Activated CD4-positive, alpha-beta T cell treated with anti-CD3 and anti-CD28 coated beads for 36 hours (primary cell): ENCODE results near the gene IGFBP7. TPM values are rescaled to one million over a fixed set of nuclear protein-coding genes. Genes with fewer than 3 reads are reported as not detected.

ENCODE experiments used
- ATAC-seq: fragments of 200-7000 bp; cut with Tn5 transposase; one replicate; pipeline ENCODE4 v1.10.0; 2021; ENCODE audit warnings: mild to moderate bottlenecking, moderate library complexity
- CTCF ChIA-PET: fragments of 350-600 bp; sonication (Branson Sonifier 250); formaldehyde crosslinking; loops from one replicate; lab custom pipeline; 2021; ENCODE audit warnings: antibody characterized with exemption; lab: Charles Lee
- POLR2A ChIA-PET: fragments of 350-600 bp; sonication (Branson Sonifier 250); formaldehyde crosslinking; loops from one replicate; lab custom pipeline; 2021; ENCODE audit warnings: antibody characterized with exemption, inconsistent platforms; lab: Charles Lee
- DNase-seq: peaks from one replicate; pipeline ENCODE4 v3.0.0-alpha.2; 2020
- H3K27ac Mint-ChIP-seq: one replicate; pipeline ENCODE4 v1.8.0; 2021; ENCODE audit warnings: mixed read lengths
- H3K27me3 Mint-ChIP-seq: one replicate; pipeline ENCODE4 v1.8.0; 2021; ENCODE audit warnings: mixed read lengths
- H3K36me3 Mint-ChIP-seq: one replicate; pipeline ENCODE4 v1.8.0; 2021; ENCODE audit warnings: low read depth, mixed read lengths
- H3K4me1 Mint-ChIP-seq: one replicate; pipeline ENCODE4 v1.8.0; 2021; ENCODE audit warnings: mixed read lengths
- H3K4me3 Mint-ChIP-seq: one replicate; pipeline ENCODE4 v1.8.0; 2021; ENCODE audit warnings: mild to moderate bottlenecking, moderate library complexity, mixed read lengths
- H3K9me3 Mint-ChIP-seq: one replicate; pipeline ENCODE4 v1.8.0; 2021; ENCODE audit warnings: low read depth, mixed read lengths
- intact Hi-C, 2 experiments: fragments of 100-400 bp; cut with DNase I in 1 of 2; cut with micrococcal nuclease in 1 of 2; formaldehyde crosslinking; loops; one replicate each; pipeline versions ENCODE4 v1.14.2 to v1.15.1; 2022 to 2024; cut with DNase I, micrococcal nuclease
- total RNA-seq, 2 experiments: library from RNA; stranded (reverse); gene quantifications; one replicate each; pipeline ENCODE4 v1.2.3, GENCODE V29; 2021

Gene IGFBP7
- total RNA-seq, 2 experiments from 2014 or later = not detected

DNA sequence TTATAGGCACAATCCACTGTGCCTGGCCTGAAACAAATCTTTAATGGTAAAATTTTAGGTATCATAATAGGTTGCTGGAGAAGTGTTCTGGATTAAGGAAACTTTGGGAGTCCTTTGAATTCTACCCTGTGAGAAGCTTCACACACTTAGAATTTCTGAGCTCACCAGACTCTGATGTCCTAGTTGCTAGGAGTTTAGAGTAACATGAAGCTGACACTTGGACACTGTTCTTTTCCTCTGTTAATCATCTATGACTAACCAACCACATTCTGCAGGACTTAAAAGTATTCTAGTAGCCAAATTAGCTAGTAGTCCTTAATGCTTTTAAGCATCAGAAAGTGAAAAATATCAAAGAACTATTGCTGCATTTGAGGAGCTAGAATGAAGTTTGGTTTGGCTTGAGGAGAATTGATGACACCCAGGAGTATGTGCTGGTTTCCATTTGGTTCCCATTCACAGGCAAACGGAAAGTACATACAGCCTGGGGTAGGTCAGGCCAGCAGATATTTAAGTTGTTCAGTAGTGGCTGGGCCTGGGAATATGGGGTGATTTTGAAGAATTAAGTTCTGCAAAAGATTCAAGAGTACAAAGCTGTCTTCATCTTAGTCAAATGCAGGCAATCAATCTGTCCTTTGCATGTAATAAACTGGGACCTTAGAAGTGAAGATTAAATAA is 38.8 kb upstream of the IGFBP7 start:
- ChIA-PET CTCF (no interaction called here), POLR2A (no interaction called here)
- no peak overlapping the region for H3K27ac Mint-ChIP-seq
- H3K4me1 Mint-ChIP-seq = no peaks in the 10 kb centered on the region
- ATAC-seq = no peak
- H3K4me3 Mint-ChIP-seq = no peak overlapping the region
- no peak for DNase-seq
- intact Hi-C loops = no loop called here
- H3K9me3 Mint-ChIP-seq = no peaks in the 10 kb centered on the region
- H3K27me3 Mint-ChIP-seq = peaks cover 2% of the 10 kb centered on the region
- H3K36me3 Mint-ChIP-seq = no peaks in the 10 kb centered on the region

DNA sequence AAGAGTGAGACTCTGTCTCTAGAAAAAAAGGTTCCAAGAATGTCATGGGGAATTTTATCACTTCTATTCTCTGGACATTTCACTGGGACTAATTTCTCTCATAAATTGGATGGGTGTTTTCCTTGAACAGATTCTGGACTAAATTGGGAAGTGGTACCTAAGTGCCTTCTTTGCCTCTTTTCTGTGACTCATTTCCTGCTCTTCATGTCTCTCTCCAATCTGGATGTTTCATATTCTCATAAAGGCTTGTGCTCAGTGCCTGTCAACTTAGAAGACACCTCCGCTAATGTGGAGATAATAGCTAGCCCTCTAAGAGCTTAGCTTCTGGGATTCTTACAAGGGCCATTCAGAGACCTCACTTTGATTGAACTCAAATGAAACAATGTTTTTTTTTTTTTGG is 38.0 kb upstream of the IGFBP7 start:
- no peak overlapping the region for H3K27ac Mint-ChIP-seq
- ChIA-PET POLR2A (no interaction called here), CTCF (no interaction called here)
- no peaks in the 10 kb centered on the region for H3K27me3 Mint-ChIP-seq
- H3K36me3 Mint-ChIP-seq = no peaks in the 10 kb centered on the region
- intact Hi-C loops = no loop called here
- no peak overlapping the region for H3K4me3 Mint-ChIP-seq
- H3K9me3 Mint-ChIP-seq = no peaks in the 10 kb centered on the region
- no peaks in the 10 kb centered on the region for H3K4me1 Mint-ChIP-seq
- DNase-seq (no peak), ATAC-seq (no peak)

DNA sequence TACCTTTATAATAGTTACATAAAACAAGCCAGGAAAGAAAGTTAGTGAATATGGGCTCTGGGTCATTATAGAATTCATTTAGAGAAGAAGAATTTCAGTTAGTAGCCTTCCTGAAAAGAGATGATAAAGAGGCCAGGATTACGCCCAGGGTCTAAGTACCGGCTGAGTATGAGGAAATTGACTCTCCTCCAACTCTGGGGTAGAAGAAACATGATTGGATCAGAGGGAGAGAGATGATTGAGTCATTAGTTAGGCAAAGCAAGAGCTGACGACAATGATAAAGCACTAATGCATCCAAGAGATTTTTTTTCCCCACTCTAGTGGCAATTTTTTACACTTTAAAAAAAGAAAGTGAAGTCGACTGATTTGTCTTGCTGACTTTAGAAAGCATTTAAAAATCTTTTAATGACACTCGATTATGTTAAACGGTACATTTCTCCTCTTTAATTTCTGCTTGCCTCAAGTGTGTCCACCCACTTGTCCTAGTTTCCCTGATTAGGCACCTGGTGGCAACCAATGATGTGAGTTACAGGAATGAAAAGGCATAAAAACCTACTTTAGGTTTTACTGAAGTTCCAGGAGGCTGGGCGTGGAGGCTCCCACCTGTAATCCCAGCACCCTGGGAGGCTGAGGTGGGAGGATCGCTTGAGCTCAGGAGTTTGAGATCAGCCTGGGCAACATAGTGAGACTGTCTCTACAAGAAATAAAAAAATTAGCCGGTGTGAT is 37.3 kb upstream of the IGFBP7 start:
- H3K27ac Mint-ChIP-seq = no peak overlapping the region
- no peaks in the 10 kb centered on the region for H3K36me3 Mint-ChIP-seq
- H3K27me3 Mint-ChIP-seq = no peaks in the 10 kb centered on the region
- H3K4me3 Mint-ChIP-seq = no peak overlapping the region
- no peaks in the 10 kb centered on the region for H3K4me1 Mint-ChIP-seq
- POLR2A ChIA-PET = no interaction called here
- ATAC-seq (no peak), DNase-seq (no peak)
- intact Hi-C loops = no loop called here
- CTCF ChIA-PET = no interaction called here
- H3K9me3 Mint-ChIP-seq = no peaks in the 10 kb centered on the region

DNA sequence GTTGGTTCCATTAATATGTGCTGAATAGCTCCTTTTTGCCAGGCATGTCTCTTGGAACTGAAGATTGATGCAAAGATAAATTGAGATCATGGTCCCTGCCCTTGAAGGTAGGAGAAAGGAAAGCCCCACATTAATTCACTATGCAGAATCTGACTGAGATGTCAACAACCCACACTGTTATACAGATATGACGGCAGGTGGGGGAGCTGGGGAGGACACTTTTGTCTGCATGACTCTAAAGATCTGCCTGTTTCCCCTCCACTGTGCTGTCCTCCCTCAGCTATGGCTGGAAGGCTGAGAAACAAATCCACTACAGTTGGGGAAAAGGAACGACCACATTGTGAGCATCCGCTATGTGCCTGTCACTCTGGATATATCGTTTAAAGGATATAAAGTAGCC is 36.3 kb upstream of the IGFBP7 start:
- Mint-ChIP-seq H3K27me3 (no peaks in the 10 kb centered on the region), H3K4me3 (no peak overlapping the region), H3K9me3 (no peaks in the 10 kb centered on the region), H3K36me3 (no peaks in the 10 kb centered on the region), H3K27ac (no peak overlapping the region), H3K4me1 (no peaks in the 10 kb centered on the region)
- DNase-seq (no peak), ATAC-seq (no peak)
- ChIA-PET POLR2A (no interaction called here), CTCF (no interaction called here)
- intact Hi-C loops = no loop called here

DNA sequence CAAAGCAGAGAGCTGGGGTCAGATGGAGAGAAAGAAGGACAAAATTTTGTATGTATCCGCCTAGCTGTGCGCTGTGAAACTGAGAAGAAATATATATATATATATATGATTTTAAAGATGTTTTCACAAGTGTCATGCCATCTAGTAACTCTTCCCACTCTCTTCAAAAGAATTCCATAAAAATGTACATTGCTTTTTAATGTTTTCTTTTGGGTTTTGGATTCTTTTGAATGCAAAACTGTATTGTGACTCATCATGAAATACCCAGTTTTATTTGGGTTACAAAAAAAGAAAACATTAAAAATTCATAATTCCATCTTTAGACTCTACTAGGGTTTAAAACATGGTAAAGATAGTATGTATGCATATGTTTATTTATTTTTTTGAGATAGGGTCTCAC is 34.3 kb upstream of the IGFBP7 start:
- DNase-seq (no peak), ATAC-seq (no peak)
- ChIA-PET CTCF (no interaction called here), POLR2A (no interaction called here)
- intact Hi-C loops = no loop called here
- H3K36me3 Mint-ChIP-seq = no peaks in the 10 kb centered on the region
- no peaks in the 10 kb centered on the region for H3K4me1 Mint-ChIP-seq
- no peak overlapping the region for H3K27ac Mint-ChIP-seq
- no peaks in the 10 kb centered on the region for H3K9me3 Mint-ChIP-seq
- H3K27me3 Mint-ChIP-seq = no peaks in the 10 kb centered on the region
- no peak overlapping the region for H3K4me3 Mint-ChIP-seq

DNA sequence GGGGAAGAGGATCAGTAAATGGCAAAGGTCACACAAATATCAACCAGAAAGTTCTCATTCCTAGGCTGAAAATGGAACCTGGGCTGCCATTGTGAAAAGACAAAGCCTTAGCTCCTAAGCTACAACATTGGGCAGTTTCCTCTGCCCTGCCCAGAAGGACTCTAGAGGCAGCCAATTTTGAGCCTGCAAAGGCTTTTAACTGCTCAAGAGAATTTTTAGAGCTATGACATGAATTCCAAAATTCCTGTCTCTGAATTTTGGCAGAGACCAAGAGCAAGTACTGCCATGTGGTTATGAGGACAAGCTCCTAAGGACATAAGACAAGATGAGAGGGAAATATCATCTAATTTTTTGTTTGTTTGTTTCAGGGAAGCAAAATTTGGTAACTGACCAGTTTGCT is 29.6 kb upstream of the IGFBP7 start:
- H3K4me1 Mint-ChIP-seq = no peaks in the 10 kb centered on the region
- H3K4me3 Mint-ChIP-seq = no peak overlapping the region
- H3K36me3 Mint-ChIP-seq = no peaks in the 10 kb centered on the region
- no peak overlapping the region for H3K27ac Mint-ChIP-seq
- ATAC-seq (no peak), DNase-seq (no peak)
- POLR2A ChIA-PET = no interaction called here
- peaks cover 2% of the 10 kb centered on the region for H3K9me3 Mint-ChIP-seq
- intact Hi-C loops = no loop called here
- CTCF ChIA-PET = interaction anchor here (1.3 kb wide), 1 partner anchor 23 kb away, joined by 6 read pairs; no protein-coding TSS in a partner anchor
- H3K27me3 Mint-ChIP-seq = peaks cover 3% of the 10 kb centered on the region

DNA sequence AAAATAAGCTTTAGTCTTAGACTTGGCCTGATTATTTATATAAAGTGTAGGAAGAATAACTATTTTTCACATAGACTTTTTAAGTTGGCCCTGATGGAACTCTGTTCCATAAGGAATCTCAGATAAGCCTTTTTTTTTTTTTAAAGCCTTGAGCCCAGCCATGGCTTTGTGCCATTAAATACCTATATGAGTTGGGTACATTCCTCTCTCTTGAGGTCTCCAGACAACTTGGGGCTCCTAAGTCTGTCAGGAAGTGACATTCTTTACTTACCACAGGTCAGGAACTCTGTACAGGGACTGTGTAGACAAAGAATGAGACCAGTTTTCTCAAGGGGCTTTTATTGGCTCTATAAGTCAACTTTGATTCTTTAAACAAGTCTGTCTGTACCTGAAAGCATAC is 27.1 kb upstream of the IGFBP7 start:
- H3K4me3 Mint-ChIP-seq = no peak overlapping the region
- intact Hi-C loops = no loop called here
- peaks cover 2% of the 10 kb centered on the region for H3K9me3 Mint-ChIP-seq
- no peak overlapping the region for H3K27ac Mint-ChIP-seq
- no peaks in the 10 kb centered on the region for H3K36me3 Mint-ChIP-seq
- H3K4me1 Mint-ChIP-seq = no peaks in the 10 kb centered on the region
- ATAC-seq = no peak
- no peak for DNase-seq
- CTCF ChIA-PET = interaction anchor here (0.6 to 1.4 kb wide), 2 partner anchors 26 to 435 kb away, joined by 3 to 7 read pairs; no protein-coding TSS in a partner anchor
- POLR2A ChIA-PET = no interaction called here
- peaks cover 3% of the 10 kb centered on the region for H3K27me3 Mint-ChIP-seq

DNA sequence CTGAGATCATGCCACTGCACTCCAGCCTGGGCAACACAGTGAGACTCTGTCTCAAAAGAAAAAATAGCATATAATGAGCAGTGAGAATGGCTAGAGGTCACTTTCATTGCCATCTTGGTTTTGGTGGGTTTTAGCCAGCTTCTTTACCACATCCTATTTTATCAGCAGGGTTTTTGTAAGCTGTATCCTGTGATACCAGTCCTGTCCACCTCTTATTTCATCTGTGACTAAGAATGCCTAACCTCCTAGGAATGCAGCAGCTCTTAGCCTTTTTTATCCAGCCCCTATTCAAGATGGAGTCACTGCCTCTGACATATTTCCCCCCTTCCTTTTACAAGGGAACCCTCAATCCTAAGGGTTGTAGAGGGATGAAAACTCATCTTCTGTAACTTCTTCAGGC is 26.1 kb upstream of the IGFBP7 start:
- peaks cover 5% of the 10 kb centered on the region for H3K27me3 Mint-ChIP-seq
- ChIA-PET CTCF (interaction anchor here (1.4 kb wide), 1 partner anchor 27 kb away, joined by 7 read pairs; no protein-coding TSS in a partner anchor), POLR2A (no interaction called here)
- H3K9me3 Mint-ChIP-seq = peaks cover 2% of the 10 kb centered on the region
- DNase-seq (no peak), ATAC-seq (no peak)
- no peaks in the 10 kb centered on the region for H3K36me3 Mint-ChIP-seq
- intact Hi-C loops = no loop called here
- no peaks in the 10 kb centered on the region for H3K4me1 Mint-ChIP-seq
- H3K27ac Mint-ChIP-seq = no peak overlapping the region
- no peak overlapping the region for H3K4me3 Mint-ChIP-seq

DNA sequence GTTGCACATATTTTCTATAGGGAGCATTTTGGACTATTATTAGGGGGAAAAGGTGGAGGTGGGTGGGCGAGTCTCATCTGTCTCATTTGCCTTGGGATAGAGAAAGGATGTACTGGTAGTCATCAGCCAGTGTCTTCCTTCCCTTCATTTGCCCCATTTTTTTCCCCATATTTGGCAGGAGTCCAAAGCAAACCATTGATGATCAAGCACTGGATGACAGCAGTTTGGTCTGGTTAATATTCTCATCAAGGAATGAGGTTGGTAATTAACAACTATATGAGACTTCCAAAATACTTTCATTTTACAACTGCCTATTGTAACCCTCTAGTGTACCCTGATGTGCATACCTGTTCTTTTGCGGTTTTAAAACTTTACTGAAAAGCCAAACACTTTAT is 22.6 kb upstream of the IGFBP7 start:
- DNase-seq (no peak), ATAC-seq (no peak)
- Mint-ChIP-seq H3K4me1 (no peaks in the 10 kb centered on the region), H3K4me3 (no peak overlapping the region), H3K27me3 (peaks cover 5% of the 10 kb centered on the region), H3K36me3 (no peaks in the 10 kb centered on the region), H3K27ac (no peak overlapping the region), H3K9me3 (peaks cover 2% of the 10 kb centered on the region)
- ChIA-PET CTCF (interaction anchor here (0.7 kb wide), 2 partner anchors 30 to 72 kb away, joined by 3 to 5 read pairs; no protein-coding TSS in a partner anchor), POLR2A (no interaction called here)
- intact Hi-C loops = no loop called here

DNA sequence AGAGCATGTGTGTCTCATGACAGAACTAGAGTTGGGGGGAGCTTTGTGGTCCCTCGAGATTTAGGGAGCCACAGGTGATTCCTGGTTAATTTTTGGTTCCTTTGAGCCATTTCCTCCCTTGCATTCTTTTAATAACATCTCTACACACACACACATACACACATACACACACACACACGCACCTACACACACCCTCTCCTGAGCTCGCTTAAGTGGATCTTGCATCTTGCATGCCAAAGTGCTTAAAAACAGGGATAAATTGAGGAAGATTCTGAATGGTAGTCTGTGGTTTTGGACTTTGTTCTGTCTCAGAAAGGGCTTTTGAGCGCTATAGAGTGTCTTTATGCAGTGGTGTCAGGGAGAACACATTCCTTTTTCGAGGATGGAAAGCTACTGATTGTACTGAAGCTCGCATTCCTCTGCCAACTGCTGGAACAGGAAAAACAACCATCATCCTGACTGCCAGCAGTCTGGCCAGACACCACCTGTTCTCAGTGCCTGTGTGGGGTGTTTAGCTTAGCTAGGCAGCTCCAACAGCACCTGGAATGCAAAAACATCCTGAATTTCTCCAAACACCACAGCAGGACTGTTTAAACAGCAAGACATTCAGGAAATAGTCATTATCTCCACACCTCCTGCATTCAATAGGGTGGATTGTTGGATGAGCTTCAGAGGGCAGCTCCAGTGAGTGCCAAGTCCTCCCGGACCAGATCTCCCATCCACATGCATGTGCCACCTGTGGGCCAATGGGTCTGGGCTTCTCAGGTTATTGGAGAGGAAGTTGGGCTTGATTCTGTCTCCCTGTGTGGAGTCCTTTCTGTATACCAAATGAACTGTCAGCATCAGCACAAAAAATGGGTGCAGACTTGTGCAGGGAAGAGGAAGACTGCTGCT is 21.9 kb upstream of the IGFBP7 start:
- Mint-ChIP-seq H3K27me3 (peaks cover 5% of the 10 kb centered on the region), H3K9me3 (peaks cover 4% of the 10 kb centered on the region), H3K4me3 (no peak overlapping the region), H3K4me1 (no peaks in the 10 kb centered on the region), H3K36me3 (no peaks in the 10 kb centered on the region), H3K27ac (no peak overlapping the region)
- no peak for ATAC-seq
- no peak for DNase-seq
- intact Hi-C loops = no loop called here
- CTCF ChIA-PET = interaction anchor here (0.6 to 1.0 kb wide), 3 partner anchors 20 to 31 kb away, joined by 3 to 5 read pairs (median 3); no protein-coding TSS in a partner anchor
- POLR2A ChIA-PET = no interaction called here

DNA sequence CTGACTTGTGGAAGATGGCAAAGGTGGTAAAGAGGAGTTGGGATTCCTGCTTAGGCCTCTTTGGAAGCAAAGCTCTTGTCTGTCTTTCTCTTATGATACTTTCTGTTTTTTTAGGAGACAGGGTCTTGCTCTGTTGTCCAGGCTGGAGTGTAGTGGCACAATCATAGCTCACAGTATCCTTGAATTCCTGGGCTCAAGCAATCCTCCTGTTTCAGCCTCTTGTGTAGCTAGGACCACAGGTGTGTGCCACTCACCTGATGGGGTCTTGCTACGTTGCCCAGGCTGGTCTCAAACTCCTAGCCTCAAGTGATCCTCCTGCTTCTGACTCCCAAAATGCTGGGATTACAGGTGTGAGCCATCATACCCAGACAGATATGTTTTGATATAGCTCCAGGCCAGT is 19.3 kb upstream of the IGFBP7 start:
- intact Hi-C loops = no loop called here
- H3K4me3 Mint-ChIP-seq = no peak overlapping the region
- ChIA-PET POLR2A (no interaction called here), CTCF (interaction anchor here (1.0 kb wide), 1 partner anchor 34 kb away, joined by 3 read pairs; no protein-coding TSS in a partner anchor)
- no peak for DNase-seq
- ATAC-seq = no peak
- H3K36me3 Mint-ChIP-seq = no peaks in the 10 kb centered on the region
- H3K27ac Mint-ChIP-seq = no peak overlapping the region
- peaks cover 10% of the 10 kb centered on the region for H3K9me3 Mint-ChIP-seq
- H3K4me1 Mint-ChIP-seq = no peaks in the 10 kb centered on the region
- peaks cover 5% of the 10 kb centered on the region for H3K27me3 Mint-ChIP-seq
